HTERT RPE-1 (cell line): ENCODE results near the gene GASK1A.

Source experiments
- in situ Hi-C: fragments of 300-500 bp; cut with MboI; formaldehyde crosslinking; loops from 4 replicates; pipeline ENCODE4 v1.14.3; 2020; ENCODE audit warnings: low sequenced_read_pairs

GASK1A gene

GRCh38 chr3:43080726-43081568 is 101.8 kb downstream of the GASK1A start:
- in situ Hi-C loops = no loop called here

DNA sequence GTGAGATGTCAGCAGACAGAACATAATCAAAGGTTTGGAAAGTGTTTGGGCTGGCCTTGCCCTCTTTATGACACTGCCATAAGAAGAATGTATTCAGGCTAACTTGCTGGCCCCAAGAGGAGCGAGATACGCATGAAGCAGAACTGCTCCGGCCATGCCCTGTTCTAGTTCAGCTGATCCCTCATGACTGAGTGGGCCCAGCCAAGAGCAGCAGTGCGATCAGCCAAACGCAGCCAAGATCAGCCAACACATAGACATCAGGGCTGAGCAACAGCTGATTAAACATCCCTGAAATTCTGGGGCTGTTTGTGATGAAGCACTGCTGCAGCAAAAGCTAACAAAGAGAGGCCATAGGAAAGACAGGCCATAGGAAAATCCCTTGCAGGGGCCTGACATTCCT is 102.7 kb downstream of the GASK1A start:
- in situ Hi-C loops = no loop called here

- in situ Hi-C loops = no loop called here
Measured at GRCh38 chr3:43082457-43082856, 103.3 kb downstream of the GASK1A start.

- in situ Hi-C loops = no loop called here
Measured at GRCh38 chr3:43086460-43087165, 107.5 kb downstream of the GASK1A start.

DNA sequence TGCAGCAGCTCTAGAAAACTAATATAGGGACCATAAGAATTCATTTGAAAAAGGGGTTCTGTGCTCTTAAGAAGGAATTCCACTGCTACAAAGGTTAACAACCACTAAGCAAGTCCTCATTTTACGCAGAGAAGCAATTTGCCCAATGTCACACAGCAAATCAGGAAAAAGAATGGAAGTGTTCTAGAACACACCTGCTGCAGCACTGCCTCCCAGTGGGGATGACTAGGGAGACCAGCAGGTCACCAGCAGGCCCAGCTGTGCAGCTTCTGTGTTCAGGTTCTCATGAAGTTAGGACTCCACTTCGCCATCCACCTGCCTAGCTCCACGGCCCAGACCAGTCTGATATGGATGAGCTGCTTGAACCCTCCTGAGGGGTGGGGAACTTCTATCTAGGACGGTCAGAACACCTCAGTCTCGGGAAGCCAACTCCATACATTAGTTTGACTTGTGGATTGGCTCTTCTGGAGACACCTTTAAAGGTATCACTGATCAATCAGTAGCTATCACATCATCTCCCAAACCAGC is 108.2 kb downstream of the GASK1A start:
- in situ Hi-C loops = no loop called here

DNA sequence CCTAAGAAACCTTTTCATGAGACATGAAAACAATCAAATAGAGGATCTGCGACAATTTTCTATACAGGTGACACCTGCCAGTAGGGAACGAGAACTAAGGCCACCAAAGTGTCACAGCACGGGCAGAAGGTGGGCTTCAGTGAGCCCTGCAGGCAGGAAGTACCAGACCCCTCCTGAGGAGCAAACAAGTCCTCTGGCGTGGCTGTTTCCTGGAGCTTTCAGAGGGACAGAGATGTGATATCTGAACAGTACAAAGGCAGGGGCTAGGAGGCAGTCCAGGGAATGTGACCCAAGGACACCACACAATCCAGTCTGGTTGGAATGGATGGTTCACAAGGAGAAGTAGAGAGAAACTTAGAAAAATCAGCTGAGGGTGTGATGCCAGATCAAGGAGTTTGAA is 110.0 kb downstream of the GASK1A start:
- in situ Hi-C loops = no loop called here

- in situ Hi-C loops = no loop called here
Measured at GRCh38 chr3:43090238-43090637, 111.1 kb downstream of the GASK1A start.

DNA sequence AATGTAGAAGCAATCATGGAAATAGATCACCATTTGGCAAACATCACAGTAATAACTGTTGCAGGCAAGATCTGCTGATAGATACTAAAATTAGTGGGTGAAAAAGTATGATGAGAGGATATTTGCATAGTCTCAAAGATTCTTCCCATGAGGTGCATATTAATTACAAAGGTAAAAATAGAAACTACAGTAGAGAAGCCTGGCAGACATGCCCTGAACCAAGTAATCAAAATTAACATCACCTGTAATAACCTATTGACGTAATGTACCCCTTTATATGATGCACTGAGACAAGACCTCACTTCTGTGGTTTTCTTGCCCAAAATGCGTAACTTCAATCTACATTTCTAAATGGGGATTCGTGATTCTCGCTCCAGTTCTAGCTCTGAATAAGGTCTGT is 112.4 kb downstream of the GASK1A start:
- in situ Hi-C loops = no loop called here

DNA sequence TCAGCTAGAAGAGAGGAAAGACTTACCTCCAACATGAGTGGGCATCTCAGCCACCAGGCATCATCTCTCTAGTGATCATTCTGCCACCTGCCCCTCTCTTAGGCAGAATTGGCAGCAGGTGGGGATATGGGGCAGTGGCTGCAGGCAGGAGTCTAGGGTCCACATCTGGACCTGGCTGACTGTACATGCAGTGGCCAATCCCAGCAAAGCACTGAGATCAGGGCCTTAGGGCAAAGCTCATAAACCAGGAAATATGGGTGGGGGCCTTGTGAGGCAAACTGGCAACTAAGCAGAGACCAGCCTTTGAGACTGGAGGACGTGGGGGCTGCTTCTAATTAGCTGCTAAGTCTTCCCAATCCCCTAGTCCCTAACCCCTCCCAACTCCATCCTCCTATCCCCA is 113.9 kb downstream of the GASK1A start:
- in situ Hi-C loops = no loop called here

DNA sequence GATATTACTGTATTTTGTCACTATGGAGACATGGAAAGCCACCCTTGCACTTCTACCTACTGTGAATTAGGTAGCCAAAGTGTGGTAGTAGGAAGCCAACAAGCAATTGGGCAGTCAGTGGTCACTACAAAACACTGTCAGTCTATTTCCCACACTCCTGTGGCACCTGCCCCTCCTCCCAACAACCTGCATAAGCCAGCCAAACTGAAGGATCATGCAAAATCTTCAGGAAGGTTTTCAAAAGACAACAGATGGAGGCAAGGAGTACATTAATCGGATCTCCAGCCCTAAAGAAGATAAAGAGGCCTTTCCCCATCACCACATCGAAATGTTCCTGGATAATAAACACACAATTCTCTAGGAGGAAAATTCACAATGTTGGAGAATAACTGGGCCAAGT is 114.9 kb downstream of the GASK1A start:
- in situ Hi-C loops = no loop called here

- in situ Hi-C loops = no loop called here
Measured at GRCh38 chr3:43094381-43094780, 115.3 kb downstream of the GASK1A start.

DNA sequence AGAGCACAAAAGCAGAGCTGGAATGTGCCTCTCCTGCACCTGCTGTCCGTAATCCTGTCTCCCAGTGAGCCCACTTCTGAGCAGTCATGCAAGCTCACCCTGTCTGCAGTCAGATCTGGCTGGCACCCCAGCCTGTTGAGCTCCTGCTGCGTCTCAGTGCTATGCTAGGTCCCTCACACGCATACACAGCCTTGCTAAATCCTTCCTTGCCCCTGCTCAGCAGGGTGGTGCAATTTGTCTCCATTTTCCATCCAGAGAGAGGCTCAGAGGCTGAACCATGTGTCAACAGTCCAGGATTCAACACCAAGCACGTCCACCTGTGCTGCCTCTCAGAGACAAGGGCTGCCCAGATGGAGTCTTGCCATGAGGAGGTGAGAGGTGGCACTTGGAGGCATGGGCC is 115.7 kb downstream of the GASK1A start:
- in situ Hi-C loops = no loop called here

DNA sequence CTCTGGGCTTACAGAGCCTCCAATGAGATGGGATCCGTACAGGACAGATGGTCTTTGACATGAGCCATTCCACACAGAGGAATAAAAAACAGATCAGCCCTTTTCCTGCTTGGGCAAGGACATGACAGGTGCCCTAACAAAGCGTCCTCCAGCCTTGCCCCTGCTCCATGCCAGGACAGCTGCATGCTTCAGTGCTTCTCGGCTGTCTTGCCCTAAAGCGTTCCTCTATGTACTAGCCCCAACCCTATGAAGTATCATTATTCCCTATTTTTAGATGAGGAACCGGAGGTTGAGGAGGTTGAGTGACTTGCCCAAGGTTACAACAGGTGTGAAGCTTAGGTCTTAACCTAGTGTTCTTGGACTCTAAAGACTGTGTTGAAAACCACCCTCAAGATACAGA is 116.3 kb downstream of the GASK1A start:
- in situ Hi-C loops = no loop called here

GRCh38 chr3:43096761-43097160 is 117.7 kb downstream of the GASK1A start:
- in situ Hi-C loops = no loop called here

DNA sequence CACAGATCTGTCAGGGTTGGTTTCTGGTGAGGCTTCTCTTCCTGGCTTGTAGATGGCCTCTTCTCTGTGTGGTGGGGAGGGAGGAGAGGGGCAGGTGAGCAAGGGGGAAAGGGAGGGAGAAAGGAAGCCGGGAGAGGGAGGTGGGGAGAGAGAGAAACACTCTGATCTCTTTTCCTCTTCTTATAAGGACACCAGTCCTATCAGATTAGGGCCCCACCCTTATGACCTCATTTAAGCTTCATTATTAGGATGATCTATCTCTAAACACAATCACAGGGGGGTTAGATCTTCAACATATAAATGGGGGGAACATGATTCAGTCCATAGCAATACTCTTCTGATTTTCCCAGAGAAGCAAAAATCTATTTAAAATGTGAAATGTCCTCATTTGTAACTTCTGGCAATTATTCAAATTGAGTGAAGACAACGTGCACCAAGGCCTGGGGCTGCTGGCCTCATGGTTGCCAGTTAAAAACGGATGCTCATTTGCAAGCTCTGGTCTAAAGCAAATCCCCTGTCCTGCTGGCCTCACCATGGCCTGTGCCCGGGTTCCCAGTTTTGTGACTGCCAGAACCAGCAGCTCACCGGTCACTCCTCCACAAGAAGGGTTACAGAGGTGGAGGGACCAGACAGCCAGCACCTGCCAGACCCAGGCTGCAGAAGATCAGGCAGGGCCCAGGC is 118.4 kb downstream of the GASK1A start:
- in situ Hi-C loops = no loop called here

GRCh38 chr3:43098761-43099160 is 119.7 kb downstream of the GASK1A start:
- in situ Hi-C loops = no loop called here

GRCh38 chr3:43102773-43103480 is 123.8 kb downstream of the GASK1A start:
- in situ Hi-C loops = no loop called here

GRCh38 chr3:43104039-43104438 is 124.9 kb downstream of the GASK1A start:
- in situ Hi-C loops = no loop called here

DNA sequence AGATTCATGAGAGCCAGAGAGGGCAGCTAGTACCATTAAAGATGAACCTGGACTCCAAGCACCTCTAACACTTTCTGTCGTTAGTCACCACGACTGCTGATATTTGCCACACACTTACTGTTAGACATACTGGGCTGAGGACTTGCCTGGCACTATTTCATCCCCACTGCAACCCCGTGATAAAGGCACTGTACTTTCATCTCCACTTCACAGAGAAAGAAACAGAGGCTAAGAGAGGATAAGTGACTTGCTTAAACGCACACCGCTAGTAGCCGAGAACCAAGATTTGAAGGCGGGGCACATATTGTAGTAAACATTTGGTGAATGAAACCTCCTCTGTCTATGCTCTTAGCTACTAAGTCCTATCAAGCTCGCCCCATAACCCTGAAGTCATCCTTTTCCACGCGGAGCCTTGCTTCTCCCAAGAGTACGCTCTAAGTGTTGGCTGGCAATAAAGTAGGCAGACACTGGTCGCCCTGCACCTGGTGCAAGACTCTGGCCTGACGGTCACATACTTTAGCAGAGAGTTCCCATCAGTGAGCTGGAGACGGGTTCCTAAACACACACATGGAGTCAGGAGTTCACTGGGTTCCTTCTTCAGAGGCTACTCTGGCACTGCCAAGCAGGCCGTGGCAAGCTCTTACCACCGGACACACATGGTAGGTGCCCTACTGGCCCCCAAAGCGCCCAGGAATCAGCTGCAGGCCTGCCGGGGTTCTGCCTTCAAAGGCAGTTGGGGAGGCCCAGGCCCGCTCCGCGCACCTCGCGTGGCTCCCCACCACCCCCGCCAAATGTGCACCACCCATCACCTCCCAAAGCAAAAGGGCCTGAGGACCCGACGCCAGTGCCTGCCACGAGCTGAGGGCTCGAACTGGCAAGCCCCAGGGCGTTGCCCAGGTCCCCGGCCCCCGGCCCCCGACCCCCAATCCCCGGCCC is 125.8 kb downstream of the GASK1A start:
- in situ Hi-C loops = no loop called here
